ENCODE measurements around the gene APOBR. TPM values are rescaled to one million over a fixed set of nuclear protein-coding genes. Genes with fewer than 3 reads are reported as not detected.

Gene APOBR
- total and polyA plus RNA-seq, 2 of the 13 experiments (the other 11 are each of a cell fraction or from before 2014, with no cell fraction given), result 0.03 TPM; not detected in 1

GRCh38 chr16:28528463-28528867 is 34.0 kb downstream of the APOBR start (continued):
- TF ChIP-seq SAFB2 (CRISPR knock-in tag; IDR thresholded peaks at IDR 0.05; ENCODE audit: borderline replicate concordance, low read depth) (no peak), ZNF597 (CRISPR knock-in tag; IDR thresholded peaks at IDR 0.05) (no peak), HHEX (CRISPR knock-in tag; IDR thresholded peaks at IDR 0.05) (no peak), ZNF644 (CRISPR knock-in tag; IDR thresholded peaks at IDR 0.05; ENCODE audit: low read depth) (0 out of 2 replicates have a peak, but pooled peaks have one; percentile 8), ZNF709 (CRISPR knock-in tag; IDR thresholded peaks at IDR 0.05) (no peak), SMAD9 (CRISPR knock-in tag; IDR thresholded peaks at IDR 0.05) (no peak), ZNF501 (CRISPR knock-in tag; IDR thresholded peaks at IDR 0.05) (0 out of 2 replicates have a peak, but pooled peaks have one; percentile 62), ZNF687 (CRISPR knock-in tag; IDR thresholded peaks at IDR 0.05) (peak; percentile 28; the same call in 1 of the 2 replicates), ZNF784 (CRISPR knock-in tag; IDR thresholded peaks at IDR 0.05; ENCODE audit: borderline replicate concordance) (no peak; the same call in 1 of the 2 replicates), DDIT3 (CRISPR knock-in tag; IDR thresholded peaks at IDR 0.05) (no peak), ZNF142 (CRISPR knock-in tag; IDR thresholded peaks at IDR 0.05) (no peak), ARID2 (CRISPR knock-in tag; IDR thresholded peaks at IDR 0.05; ENCODE audit: borderline replicate concordance) (peak; percentile 78; the same call in 1 of the 2 replicates), HOXA7 (CRISPR knock-in tag; IDR thresholded peaks at IDR 0.05) (no peak)

Data from HepG2 (cell line).